Activated CD4-positive, alpha-beta T cell treated with anti-CD3 and anti-CD28 coated beads for 48 hours (primary cell): ENCODE measurements around the gene PDGFRB.
"Not testable (repeated sequence)": the region's sequence is repeated elsewhere in the genome, so short reads cannot be mapped to it uniquely, and the experiment has no call there.

ENCODE experiments used
- DNase-seq: peaks from one replicate; pipeline ENCODE4 v3.0.0-alpha.2; 2020

PDGFRB gene

GRCh38 chr5:150112201-150113046 is 43.2 kb downstream of the PDGFRB start:
- no peak for DNase-seq

GRCh38 chr5:150111122-150111521 is 44.5 kb downstream of the PDGFRB start:
- DNase-seq, result no peak

- no peak for DNase-seq
Observed at GRCh38 chr5:150109921-150110320, 45.7 kb downstream of the PDGFRB start.

GRCh38 chr5:150108711-150109514 is 46.7 kb downstream of the PDGFRB start:
- no peak for DNase-seq

- no peak for DNase-seq
Observed at GRCh38 chr5:150107909-150108447, 47.7 kb downstream of the PDGFRB start.

- DNase-seq, result no peak
Observed at GRCh38 chr5:150106674-150107426, 48.8 kb downstream of the PDGFRB start.

GRCh38 chr5:150105928-150106615 is 49.6 kb downstream of the PDGFRB start:
- no peak for DNase-seq

- no peak for DNase-seq
Observed at GRCh38 chr5:150104550-150104870, 51.1 kb downstream of the PDGFRB start.

GRCh38 chr5:150103678-150104549 is 51.7 kb downstream of the PDGFRB start:
- no peak for DNase-seq

- no peak for DNase-seq
Observed at GRCh38 chr5:150101023-150101422, 54.6 kb downstream of the PDGFRB start.

GRCh38 chr5:150097152-150097551 is 58.5 kb downstream of the PDGFRB start:
- DNase-seq, result no peak

- DNase-seq, result no peak
Observed at GRCh38 chr5:150092159-150092787, 63.4 kb downstream of the PDGFRB start.

GRCh38 chr5:150085950-150086715 is 69.5 kb downstream of the PDGFRB start, which contains the start of gene CSF1R:
TSS of gene CSF1R (minus strand) at chr5:150086554. CDS start at chr5:150086427, 127 bp downstream.
- DNase-seq, result no peak

- DNase-seq, result no peak
Observed at GRCh38 chr5:150085191-150085912, 70.3 kb downstream of the PDGFRB start.

- not testable (repeated sequence) for DNase-seq
Observed at GRCh38 chr5:150084754-150085153, 70.9 kb downstream of the PDGFRB start.

GRCh38 chr5:150082889-150083288 is 72.8 kb downstream of the PDGFRB start:
- no peak for DNase-seq

- no peak for DNase-seq
Observed at GRCh38 chr5:150082374-150082773, 73.3 kb downstream of the PDGFRB start.

GRCh38 chr5:150081541-150082283 is 73.9 kb downstream of the PDGFRB start:
- no peak for DNase-seq
